HepG2 (cell line): Measurements from ENCODE around the gene MPZL3. TPM values are rescaled to one million over a fixed set of nuclear protein-coding genes. Genes with fewer than 3 reads are reported as not detected.
A peak's percentile ranks its signal among the peaks of the same experiment; 100 is the strongest.

Experiments
- GZF1 ChIP-seq: sonication (generic); formaldehyde crosslinking; IDR thresholded peaks from 2 replicates; pipeline ENCODE4 v1.5.1; 2020; ENCODE audit warnings: mild to moderate bottlenecking, missing genetic modification reagents
- HHEX ChIP-seq: IDR thresholded peaks from 2 replicates; pipeline ENCODE4 v1.6.1; 2016; ENCODE audit warnings: control low read depth
- HNF1B ChIP-seq: sonication (generic); formaldehyde crosslinking; IDR thresholded peaks from 2 replicates; pipeline ENCODE4 v1.5.1; 2020; ENCODE audit warnings: mild to moderate bottlenecking, moderate library complexity, missing genetic modification reagents
- HNRNPH1 ChIP-seq: fragments of 200-400 bp; formaldehyde crosslinking; optimal IDR thresholded peaks from 2 replicates; pipeline ENCODE3; 2017; ENCODE audit warnings: mild to moderate bottlenecking, low read depth, low read length
- KDM4B ChIP-seq: sonication (generic); formaldehyde crosslinking; IDR thresholded peaks from 2 replicates; pipeline ENCODE4 v1.4.0; 2020; ENCODE audit warnings: missing genetic modification reagents
- NONO ChIP-seq, 2 experiments: fragments of 450-650 bp in 1 of 2; sonication (generic) in 1 of 2; formaldehyde crosslinking in 1 of 2; IDR thresholded peaks in 1 of 2; conservative IDR thresholded peaks in 1 of 2; 2 replicates each; pipeline versions ENCODE4 v1.6.1 to v1.8.0; 2017 to 2022; ENCODE audit warnings: mild to moderate bottlenecking in 1 of 2, missing genetic modification reagents in 1 of 2, moderate library complexity in 1 of 2
- NR2F2 ChIP-seq: IDR thresholded peaks from 2 replicates; pipeline ENCODE4 v1.6.1; 2012; ENCODE audit warnings: low read depth, inconsistent platforms, borderline replicate concordance
- POGK ChIP-seq: sonication (generic); formaldehyde crosslinking; conservative IDR thresholded peaks from 2 replicates; pipeline ENCODE4 v1.8.0; 2022; ENCODE audit warnings: mild to moderate bottlenecking, moderate library complexity, missing genetic modification reagents
- SRF ChIP-seq: IDR thresholded peaks from 2 replicates; pipeline ENCODE4 v1.6.1; 2011; ENCODE audit warnings: mild to moderate bottlenecking, low read depth, low read length, moderate library complexity
- TBX3 ChIP-seq: fragments of 450-650 bp; IDR thresholded peaks from 2 replicates; pipeline ENCODE4 v1.6.1; 2017; ENCODE audit warnings: antibody characterized with exemption, mild to moderate bottlenecking, inconsistent platforms, borderline replicate concordance
- ZNF343 ChIP-seq: sonication (generic); formaldehyde crosslinking; IDR thresholded peaks from 2 replicates; pipeline ENCODE4 v1.4.0; 2020; ENCODE audit warnings: mild to moderate bottlenecking, missing genetic modification reagents
- ZNF383 ChIP-seq: sonication (generic); formaldehyde crosslinking; IDR thresholded peaks from 2 replicates; pipeline ENCODE4 v1.4.0; 2020; ENCODE audit warnings: missing genetic modification reagents, mild to moderate bottlenecking, borderline replicate concordance
- ZNF430 ChIP-seq: sonication (generic); formaldehyde crosslinking; IDR thresholded peaks from 2 replicates; pipeline ENCODE4 v1.9.0; 2021; ENCODE audit warnings: mild to moderate bottlenecking, missing genetic modification reagents
- ZNF543 ChIP-seq: sonication (generic); formaldehyde crosslinking; IDR thresholded peaks from 2 replicates; pipeline ENCODE4 v1.4.0; 2020; ENCODE audit warnings: mild to moderate bottlenecking, missing genetic modification reagents
- ZNF547 ChIP-seq: sonication (generic); formaldehyde crosslinking; IDR thresholded peaks from 2 replicates; pipeline ENCODE4 v1.5.1; 2020; ENCODE audit warnings: mild to moderate bottlenecking, missing genetic modification reagents
- ZNF570 ChIP-seq: sonication (generic); formaldehyde crosslinking; IDR thresholded peaks from 2 replicates; pipeline ENCODE4 v1.4.0; 2020; ENCODE audit warnings: mild to moderate bottlenecking, missing genetic modification reagents, borderline replicate concordance
- ZNF724P ChIP-seq: sonication (generic); formaldehyde crosslinking; IDR thresholded peaks from 2 replicates; pipeline ENCODE4 v1.8.0; 2022; ENCODE audit warnings: missing genetic modification reagents, borderline replicate concordance
- polyA plus RNA-seq, 8 experiments: library from polyadenylated mRNA; depleted of rRNA in 3 of 8; stranded (reverse) in 7 of 8; unstranded in 1 of 8; fragments of >200 nt; fragmentation: Illumina TruSeq in 4 of 8; extraction: Trizol in 4 of 8; gene quantifications; 2 replicates each; pipeline versions ENCODE4 v1.2.1 to v1.2.3, GENCODE V29; 2011 to 2016; ENCODE audit warnings: low read depth in 4 of 8, missing spikeins in 1 of 8, mixed read lengths in 1 of 8; ENCODE audit not compliant: insufficient read depth in 1 of 8
- total RNA-seq, 5 experiments: library from RNA; depleted of rRNA; stranded (reverse); fragments of >200 nt; fragmentation: Illumina TruSeq; extraction: Trizol; gene quantifications; 2 replicates each; pipeline ENCODE4 v1.2.3, GENCODE V29; 2016; ENCODE audit warnings: low read depth in 1 of 5
- TF ChIP-seq, protein P1 (sequence below): sonication (generic); formaldehyde crosslinking; IDR thresholded peaks from 2 replicates; pipeline ENCODE4 v1.4.0; 2020; ENCODE audit warnings: missing genetic modification reagents
- TF ChIP-seq, protein P2 (sequence below): sonication (generic); formaldehyde crosslinking; IDR thresholded peaks from 2 replicates; pipeline ENCODE4 v1.4.0; 2020; ENCODE audit warnings: mild to moderate bottlenecking, missing genetic modification reagents

MPZL3 gene
- total and polyA plus RNA-seq, 2 of the 13 experiments (the other 11 are each of a cell fraction or from before 2014, with no cell fraction given), result 5.3 to 9.3 TPM

GRCh38 chr11:118212131-118212725 is 39.9 kb downstream of the MPZL3 start (continued):
- TF ChIP-seq HHEX (CRISPR knock-in tag) (peak; percentile 24; the same call in 1 of the 2 replicates), NR2F2 (peak; percentile 33; the same call in 1 of the 2 replicates), HNF1B (peak; percentile 92), ZNF543 (peak; percentile 58; the same call in 1 of the 2 replicates), ZNF383 (CRISPR knock-in tag) (no peak), ZNF724P (CRISPR knock-in tag) (0 out of 2 replicates have a peak, but pooled peaks have one; percentile 15), NONO (IDR thresholded peaks at IDR 0.05) (no peak), NONO (CRISPR knock-in tag; conservative IDR thresholded peaks at IDR 0.05) (peak; percentile 78; the same call in 1 of the 2 replicates), ZNF547 (CRISPR knock-in tag) (peak; percentile 30; the same call in 1 of the 2 replicates), ZNF430 (CRISPR knock-in tag) (no peak), POGK (CRISPR knock-in tag) (peak; percentile 88), ZNF570 (CRISPR knock-in tag) (no peak), HNRNPH1 (no peak), TBX3 (peak; percentile 88), GZF1 (CRISPR knock-in tag) (no peak), KDM4B (CRISPR knock-in tag) (peak; percentile 88; the same call in 1 of the 2 replicates), SRF (0 out of 2 replicates have a peak, but pooled peaks have one; percentile 15), ZNF343 (CRISPR knock-in tag) (peak; percentile 86; the same call in 1 of the 2 replicates)
- TF ChIP-seq, protein P1, sequence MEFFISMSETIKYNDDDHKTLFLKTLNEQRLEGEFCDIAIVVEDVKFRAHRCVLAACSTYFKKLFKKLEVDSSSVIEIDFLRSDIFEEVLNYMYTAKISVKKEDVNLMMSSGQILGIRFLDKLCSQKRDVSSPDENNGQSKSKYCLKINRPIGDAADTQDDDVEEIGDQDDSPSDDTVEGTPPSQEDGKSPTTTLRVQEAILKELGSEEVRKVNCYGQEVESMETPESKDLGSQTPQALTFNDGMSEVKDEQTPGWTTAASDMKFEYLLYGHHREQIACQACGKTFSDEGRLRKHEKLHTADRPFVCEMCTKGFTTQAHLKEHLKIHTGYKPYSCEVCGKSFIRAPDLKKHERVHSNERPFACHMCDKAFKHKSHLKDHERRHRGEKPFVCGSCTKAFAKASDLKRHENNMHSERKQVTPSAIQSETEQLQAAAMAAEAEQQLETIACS (CRISPR knock-in tag), result no peak
- TF ChIP-seq, protein P2, sequence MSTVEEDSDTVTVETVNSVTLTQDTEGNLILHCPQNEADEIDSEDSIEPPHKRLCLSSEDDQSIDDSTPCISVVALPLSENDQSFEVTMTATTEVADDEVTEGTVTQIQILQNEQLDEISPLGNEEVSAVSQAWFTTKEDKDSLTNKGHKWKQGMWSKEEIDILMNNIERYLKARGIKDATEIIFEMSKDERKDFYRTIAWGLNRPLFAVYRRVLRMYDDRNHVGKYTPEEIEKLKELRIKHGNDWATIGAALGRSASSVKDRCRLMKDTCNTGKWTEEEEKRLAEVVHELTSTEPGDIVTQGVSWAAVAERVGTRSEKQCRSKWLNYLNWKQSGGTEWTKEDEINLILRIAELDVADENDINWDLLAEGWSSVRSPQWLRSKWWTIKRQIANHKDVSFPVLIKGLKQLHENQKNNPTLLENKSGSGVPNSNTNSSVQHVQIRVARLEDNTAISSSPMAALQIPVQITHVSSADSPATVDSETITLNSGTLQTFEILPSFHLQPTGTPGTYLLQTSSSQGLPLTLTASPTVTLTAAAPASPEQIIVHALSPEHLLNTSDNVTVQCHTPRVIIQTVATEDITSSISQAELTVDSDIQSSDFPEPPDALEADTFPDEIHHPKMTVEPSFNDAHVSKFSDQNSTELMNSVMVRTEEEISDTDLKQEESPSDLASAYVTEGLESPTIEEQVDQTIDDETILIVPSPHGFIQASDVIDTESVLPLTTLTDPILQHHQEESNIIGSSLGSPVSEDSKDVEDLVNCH (CRISPR knock-in tag), result 0 out of 2 replicates have a peak, but pooled peaks have one; percentile 56
